IMR-90 (cell line): ENCODE data around the gene KRTAP9-2.

Source experiments
- FOS ChIP-seq: fragments of 150-350 bp; IDR thresholded peaks from 2 replicates; pipeline ENCODE4 v1.6.1; 2016; ENCODE audit warnings: low read depth, low read length
- MAFK ChIP-seq: IDR thresholded peaks from 2 replicates; pipeline ENCODE4 v1.6.1; 2012; ENCODE audit warnings: low read depth, low read length, improper control_type of control experiment
- MAZ ChIP-seq: IDR thresholded peaks from 2 replicates; pipeline ENCODE4 v1.6.1; 2012; ENCODE audit warnings: low read depth, mild to moderate bottlenecking, low read length, improper control_type of control experiment, moderate library complexity, borderline replicate concordance
- POLR2A ChIP-seq: IDR thresholded peaks from 2 replicates; pipeline ENCODE4 v1.6.1; 2012; ENCODE audit warnings: mild to moderate bottlenecking, low read depth, low read length
- RAD21 ChIP-seq: IDR thresholded peaks from 2 replicates; pipeline ENCODE4 v1.6.1; 2012; ENCODE audit warnings: low read length, improper control_type of control experiment
- RCOR1 ChIP-seq: IDR thresholded peaks from 2 replicates; pipeline ENCODE4 v1.6.1; 2012; ENCODE audit warnings: mild to moderate bottlenecking, low read length, improper control_type of control experiment; ENCODE audit not compliant: insufficient replicate concordance
- RFX5 ChIP-seq: IDR thresholded peaks from 2 replicates; pipeline ENCODE4 v1.8.0; 2012; ENCODE audit warnings: low read depth, mild to moderate bottlenecking, low read length, moderate library complexity
- SMC3 ChIP-seq: fragments of 150-350 bp; IDR thresholded peaks from 2 replicates; pipeline ENCODE4 v1.6.1; 2016; ENCODE audit warnings: low read depth, mild to moderate bottlenecking, antibody characterized with exemption, low read length, moderate library complexity
- TF ChIP-seq, protein P1 (sequence below): conservative IDR thresholded peaks from 2 replicates; pipeline ENCODE4 v1.5.1; 2012; ENCODE audit warnings: mild to moderate bottlenecking, low read depth, low read length, improper control_type of control experiment
- TF ChIP-seq, protein P2 (sequence below): fragments of 150-350 bp; IDR thresholded peaks from 2 replicates; pipeline ENCODE4 v1.6.1; 2017; ENCODE audit warnings: mild to moderate bottlenecking, antibody characterized with exemption, low read length, low read depth
- TF ChIP-seq, protein P3 (sequence below): fragments of 150-350 bp; IDR thresholded peaks from 2 replicates; pipeline ENCODE4 v1.6.1; 2016; ENCODE audit warnings: low read depth, mild to moderate bottlenecking, low read length, moderate library complexity, borderline replicate concordance

DNA sequence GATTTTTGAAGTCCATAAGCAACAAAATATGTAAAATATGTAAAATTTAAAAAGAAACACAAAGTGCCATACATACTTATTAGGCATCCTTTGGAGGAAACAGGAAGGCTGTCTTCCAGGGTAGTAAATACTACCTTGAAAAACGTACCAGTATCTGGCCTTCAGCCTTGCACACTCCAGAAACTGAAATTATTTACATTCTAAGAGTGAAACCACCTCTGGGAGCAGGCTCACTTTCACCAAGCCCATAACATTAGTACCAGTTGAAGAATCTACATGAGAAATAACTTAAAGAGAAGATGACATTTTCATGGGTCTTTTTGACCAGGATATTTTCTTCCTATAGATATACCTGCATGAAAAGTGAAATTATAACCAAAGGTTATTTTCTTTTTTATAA lies 30.4 kb upstream of the KRTAP9-2 start:
- TF ChIP-seq, protein P1, sequence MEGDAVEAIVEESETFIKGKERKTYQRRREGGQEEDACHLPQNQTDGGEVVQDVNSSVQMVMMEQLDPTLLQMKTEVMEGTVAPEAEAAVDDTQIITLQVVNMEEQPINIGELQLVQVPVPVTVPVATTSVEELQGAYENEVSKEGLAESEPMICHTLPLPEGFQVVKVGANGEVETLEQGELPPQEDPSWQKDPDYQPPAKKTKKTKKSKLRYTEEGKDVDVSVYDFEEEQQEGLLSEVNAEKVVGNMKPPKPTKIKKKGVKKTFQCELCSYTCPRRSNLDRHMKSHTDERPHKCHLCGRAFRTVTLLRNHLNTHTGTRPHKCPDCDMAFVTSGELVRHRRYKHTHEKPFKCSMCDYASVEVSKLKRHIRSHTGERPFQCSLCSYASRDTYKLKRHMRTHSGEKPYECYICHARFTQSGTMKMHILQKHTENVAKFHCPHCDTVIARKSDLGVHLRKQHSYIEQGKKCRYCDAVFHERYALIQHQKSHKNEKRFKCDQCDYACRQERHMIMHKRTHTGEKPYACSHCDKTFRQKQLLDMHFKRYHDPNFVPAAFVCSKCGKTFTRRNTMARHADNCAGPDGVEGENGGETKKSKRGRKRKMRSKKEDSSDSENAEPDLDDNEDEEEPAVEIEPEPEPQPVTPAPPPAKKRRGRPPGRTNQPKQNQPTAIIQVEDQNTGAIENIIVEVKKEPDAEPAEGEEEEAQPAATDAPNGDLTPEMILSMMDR: no peak
- TF ChIP-seq POLR2A (no peak), RCOR1 (no peak), RAD21 (no peak), MAZ (no peak), FOS (no peak), SMC3 (no peak), RFX5 (no peak), MAFK (no peak)
- TF ChIP-seq, protein P2, sequence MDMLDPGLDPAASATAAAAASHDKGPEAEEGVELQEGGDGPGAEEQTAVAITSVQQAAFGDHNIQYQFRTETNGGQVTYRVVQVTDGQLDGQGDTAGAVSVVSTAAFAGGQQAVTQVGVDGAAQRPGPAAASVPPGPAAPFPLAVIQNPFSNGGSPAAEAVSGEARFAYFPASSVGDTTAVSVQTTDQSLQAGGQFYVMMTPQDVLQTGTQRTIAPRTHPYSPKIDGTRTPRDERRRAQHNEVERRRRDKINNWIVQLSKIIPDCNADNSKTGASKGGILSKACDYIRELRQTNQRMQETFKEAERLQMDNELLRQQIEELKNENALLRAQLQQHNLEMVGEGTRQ: no peak
- TF ChIP-seq, protein P3, sequence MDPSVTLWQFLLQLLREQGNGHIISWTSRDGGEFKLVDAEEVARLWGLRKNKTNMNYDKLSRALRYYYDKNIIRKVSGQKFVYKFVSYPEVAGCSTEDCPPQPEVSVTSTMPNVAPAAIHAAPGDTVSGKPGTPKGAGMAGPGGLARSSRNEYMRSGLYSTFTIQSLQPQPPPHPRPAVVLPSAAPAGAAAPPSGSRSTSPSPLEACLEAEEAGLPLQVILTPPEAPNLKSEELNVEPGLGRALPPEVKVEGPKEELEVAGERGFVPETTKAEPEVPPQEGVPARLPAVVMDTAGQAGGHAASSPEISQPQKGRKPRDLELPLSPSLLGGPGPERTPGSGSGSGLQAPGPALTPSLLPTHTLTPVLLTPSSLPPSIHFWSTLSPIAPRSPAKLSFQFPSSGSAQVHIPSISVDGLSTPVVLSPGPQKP: no peak
